HTERT RPE-1 (cell line): Measurements from ENCODE around the gene NXF1.
"Not testable (repeated sequence)": the region's sequence is repeated elsewhere in the genome, so short reads cannot be mapped to it uniquely, and the experiment has no call there.

Experiments used
- in situ Hi-C: fragments of 300-500 bp; cut with MboI; formaldehyde crosslinking; loops from 4 replicates; pipeline ENCODE4 v1.14.3; 2020; ENCODE audit warnings: low sequenced_read_pairs

Gene NXF1

DNA sequence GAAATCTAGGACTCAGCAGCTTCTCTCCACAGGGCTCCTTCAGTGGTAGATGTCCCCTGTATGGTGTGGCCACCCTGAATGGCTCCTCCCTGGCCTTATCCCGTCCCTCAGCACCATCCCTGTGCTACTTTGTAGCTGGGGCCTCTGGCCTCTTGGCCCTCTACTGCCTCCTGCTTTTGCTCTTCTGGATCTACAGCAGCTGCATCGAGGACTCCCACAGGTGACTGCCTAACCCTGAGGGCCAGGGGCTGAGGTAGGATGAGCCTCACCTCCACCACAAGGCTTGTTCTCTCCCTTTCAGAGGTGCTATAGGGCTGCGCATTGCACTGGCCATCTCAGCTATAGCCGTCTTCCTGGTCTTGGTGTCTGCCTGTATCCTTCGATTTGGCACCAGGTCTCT, 16.2 kb downstream of the NXF1 start:
- in situ Hi-C loops: no loop called here

DNA sequence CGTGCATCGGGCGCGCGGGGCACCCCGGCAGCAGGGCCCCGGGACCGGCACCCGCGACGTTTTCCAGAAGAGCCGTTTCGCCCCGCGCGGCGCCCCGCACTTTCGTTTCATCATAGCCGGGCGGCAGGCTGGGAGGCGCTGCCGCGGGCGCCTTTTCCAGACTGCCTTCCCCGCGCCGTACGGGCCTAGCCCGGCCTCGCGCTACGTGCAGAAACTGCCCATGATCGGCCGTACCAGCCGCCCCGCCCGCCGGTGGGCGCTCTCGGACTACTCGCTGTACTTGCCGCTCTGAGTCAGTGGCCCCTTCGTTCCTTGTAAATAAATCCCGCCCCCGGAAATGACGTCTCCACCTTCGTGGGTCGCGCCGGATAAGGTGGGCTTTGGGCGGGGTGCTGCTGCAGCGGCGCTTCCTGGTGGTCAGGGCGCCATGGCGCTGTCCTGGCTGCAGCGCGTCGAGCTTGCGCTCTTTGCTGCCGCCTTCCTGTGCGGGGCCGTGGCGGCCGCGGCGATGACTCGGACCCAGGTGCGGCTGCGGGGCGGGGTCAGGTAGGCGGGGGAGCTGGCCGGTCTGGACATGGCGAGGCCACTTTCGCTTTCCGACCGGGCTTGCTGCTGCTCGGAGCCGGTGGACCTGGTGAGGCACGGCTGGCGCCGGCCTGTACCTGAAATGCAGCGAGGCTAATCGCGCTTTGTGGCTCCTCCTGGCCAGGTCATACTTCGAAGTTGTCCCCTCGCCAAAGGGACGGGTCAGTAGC, 18.1 kb downstream of the NXF1 start, which contains the start of gene TMEM179B:
TMEM179B (plus strand) TSS at position 398 of the 755 bp plus-strand sequence; CDS start at position 428, 30 bp downstream.
- in situ Hi-C loops: no loop called here

DNA sequence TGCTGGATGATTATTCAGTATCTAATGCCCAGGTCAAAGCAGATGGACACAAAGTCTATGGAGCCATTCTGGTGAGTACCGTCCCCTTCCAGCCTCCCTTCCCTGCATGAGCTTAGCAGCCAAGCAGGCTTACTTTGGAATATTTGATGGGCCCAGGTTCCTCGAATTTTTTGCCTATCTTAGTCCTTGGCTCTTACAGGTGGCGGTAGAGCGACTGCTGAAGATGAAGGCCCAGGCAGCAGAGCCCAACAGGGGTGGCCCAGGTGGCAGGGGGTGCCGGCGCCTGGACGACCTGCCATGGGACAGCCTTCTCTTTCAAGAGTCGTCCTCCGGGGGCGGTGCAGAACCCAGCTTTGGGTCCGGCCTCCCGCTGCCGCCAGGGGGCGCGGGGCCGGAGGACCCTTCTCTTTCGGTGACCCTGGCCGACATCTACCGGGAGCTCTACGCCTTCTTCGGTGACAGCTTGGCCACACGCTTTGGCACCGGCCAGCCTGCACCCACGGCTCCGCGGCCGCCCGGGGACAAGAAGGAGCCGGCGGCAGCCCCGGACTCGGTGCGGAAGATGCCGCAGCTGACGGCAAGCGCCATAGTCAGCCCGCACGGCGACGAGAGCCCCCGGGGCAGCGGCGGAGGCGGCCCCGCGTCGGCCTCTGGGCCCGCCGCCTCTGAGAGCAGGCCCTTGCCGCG, 18.8 kb downstream of the NXF1 start:
- in situ Hi-C loops: no loop called here

DNA sequence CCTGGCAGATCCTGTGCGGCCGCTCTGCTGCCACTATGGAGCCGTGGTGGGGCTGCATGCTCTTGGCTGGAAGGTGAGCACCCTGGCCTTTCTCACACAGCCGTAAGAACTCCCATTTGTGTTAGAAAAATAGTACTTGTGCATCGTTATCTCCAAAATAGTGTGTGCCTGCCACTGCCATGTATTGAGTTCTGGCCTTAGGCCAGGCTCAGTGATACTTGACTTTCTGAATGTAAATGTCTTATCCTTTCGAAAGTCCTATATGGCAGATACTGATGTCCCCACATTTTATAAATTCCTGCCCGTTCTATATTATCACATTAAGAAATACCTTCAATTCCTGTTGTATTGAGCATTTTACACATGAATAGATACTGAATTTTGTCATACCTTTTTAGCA, 22.5 kb downstream of the NXF1 start:
- in situ Hi-C loops: no loop called here

DNA sequence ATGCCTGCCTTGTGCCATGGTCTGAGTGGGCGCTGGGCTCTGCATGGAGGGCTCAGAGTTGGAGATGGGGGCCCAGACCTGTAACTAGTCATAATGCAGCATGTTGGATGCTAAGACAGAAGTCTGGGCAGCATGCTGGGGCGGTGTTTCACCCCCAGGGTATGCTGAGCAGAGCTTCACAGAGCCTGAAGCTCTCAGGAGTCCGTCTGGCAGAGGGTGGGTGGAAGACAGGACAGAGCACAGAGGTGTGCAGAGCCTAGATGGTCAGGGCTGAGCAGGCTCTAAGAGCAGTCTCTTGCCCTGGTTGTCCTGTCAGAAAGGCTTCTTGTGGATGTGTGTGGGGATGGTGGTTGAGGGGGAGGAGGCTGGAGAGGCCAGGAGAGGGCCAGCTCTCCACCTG, 26.8 kb downstream of the NXF1 start:
- in situ Hi-C loops: no loop called here

DNA sequence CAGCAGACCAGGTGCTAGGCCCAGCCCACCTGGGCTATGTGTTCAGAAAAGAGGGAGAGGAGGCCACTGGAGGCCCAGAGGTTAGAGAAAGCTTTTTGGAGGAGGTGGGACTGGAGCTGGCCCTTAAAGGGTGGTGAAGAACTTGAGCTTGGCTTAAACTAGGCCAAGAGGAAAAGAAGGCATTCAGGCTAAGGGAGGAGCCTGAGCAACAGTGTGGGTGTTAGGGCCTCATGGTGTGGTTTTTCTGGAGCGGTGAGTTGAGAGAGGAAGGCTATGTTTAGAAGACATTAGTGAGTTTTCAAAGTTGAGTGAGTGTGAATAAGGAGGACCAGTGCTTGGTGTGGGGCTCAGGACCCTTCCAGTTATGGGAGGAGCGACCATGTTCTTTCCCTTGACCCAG, 27.9 kb downstream of the NXF1 start:
- in situ Hi-C loops: no loop called here

DNA sequence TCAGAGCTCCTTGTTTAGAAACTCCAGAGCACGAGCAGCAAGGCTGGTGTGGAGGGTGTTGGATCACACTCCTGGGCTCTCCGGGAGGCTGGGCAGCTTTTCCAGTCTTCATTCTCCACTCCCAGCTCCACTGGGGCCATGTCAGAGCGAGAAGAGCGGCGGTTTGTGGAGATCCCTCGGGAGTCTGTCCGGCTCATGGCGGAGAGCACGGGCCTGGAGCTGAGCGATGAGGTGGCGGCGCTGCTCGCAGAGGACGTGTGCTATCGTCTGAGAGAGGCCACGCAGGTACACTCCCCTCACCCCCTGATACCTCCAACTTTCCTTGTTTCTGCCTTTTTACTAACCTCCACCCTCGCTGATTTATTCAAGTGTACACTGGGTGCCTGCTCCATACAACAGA, 29.6 kb downstream of the NXF1 start:
- in situ Hi-C loops: no loop called here

DNA sequence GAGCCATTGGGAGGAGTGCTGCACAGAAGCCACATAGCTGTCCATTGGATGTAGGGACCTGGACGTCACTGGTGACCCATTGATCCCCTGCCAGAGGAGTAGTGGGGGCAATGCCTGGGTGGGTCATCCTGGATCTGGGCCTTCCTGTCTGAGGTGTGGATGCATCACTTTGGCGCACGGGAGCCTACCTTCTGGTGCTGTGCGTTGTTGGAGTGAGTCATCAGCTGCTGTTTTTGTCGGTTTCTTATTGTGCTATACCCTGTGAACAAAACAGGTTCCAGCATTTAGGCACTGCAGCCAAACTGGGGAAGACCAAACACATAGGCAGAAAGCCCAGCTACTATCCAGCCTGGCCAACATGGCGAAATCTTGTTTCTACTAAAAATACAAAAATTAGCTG, 30.8 kb downstream of the NXF1 start:
- in situ Hi-C loops: no loop called here

DNA sequence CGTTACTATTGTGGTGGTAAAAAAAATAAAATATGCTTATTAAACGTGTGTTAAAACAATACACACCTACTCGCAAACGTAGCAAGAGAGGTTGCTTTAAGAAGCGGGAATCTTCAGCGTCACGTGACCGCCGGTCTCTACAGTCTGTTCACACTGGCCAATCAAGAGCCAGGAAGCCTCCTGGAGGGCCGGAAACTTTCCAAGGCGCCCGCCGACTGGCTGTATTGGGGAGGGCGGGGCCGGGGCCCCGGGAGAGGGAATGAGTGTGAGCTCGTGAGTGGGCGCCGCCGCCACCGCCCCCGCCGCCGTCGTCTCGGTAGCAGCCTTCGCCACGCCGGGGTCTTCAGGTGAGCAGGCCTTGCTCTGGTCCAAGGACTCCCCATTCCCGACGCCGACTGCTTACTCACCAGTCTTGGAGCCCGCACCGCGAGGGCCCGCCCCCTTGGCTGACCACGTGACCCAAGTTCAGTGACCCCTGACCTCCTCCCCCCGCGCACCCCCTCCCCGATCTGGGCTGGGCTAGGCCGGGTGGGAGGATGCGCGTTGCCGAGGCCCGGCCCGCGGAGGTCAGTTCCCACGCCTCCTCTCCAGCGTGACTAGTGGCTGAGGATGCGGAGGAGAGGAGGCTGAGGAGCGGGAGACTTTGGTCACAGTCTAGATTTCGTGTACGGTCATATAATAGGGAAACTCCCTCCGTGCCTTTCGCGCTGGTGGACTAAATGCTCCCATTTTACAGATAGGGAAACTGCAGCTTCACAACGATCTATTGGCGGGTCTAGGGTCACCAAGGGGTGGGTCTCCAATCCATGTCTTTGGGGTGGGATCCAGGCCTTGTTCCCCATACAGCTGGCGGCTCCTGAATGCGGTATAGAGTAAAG, 33.9 kb downstream of the NXF1 start, which contains the start of gene TAF6L:
TAF6L (plus strand) TSS at position 253 of the 878 bp plus-strand sequence. CDS start 4,388 bp downstream, outside the sequence.
- in situ Hi-C loops: no loop called here

DNA sequence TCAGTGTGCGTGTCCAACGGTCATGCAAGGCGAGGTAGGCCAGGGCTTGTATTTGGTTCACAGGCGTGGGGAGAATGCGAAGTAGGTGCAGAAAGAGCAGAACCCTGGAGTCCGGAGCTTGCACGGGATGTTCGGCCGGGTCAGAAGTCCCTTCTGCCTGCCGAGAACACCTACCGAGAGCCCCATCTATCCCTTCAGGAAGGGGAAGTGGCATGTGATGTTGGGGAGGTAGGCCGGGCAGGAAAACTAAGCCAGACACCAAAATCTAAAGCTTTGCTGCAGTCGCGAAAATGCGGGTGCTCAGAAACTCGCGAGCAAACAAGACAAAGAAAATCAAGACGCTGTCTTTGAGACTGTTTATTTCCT, 34.5 kb downstream of the NXF1 start:
- in situ Hi-C loops: no loop called here

DNA sequence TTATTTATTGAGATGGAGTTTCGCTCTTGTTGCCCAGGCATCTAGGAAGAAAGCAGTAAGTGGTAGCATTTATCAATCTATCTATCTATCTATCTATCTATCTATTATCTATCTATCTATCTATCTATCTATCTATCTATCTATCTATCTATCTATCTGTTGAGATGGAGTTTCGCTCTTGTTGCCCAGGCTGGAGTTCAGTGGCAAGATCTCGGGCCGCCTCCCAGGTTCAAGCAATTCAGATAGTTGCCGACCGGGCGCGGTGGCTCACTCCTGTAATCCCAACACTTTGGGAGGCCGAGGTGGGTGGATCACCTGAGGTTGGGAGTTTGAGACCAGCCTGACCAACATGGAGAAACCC, 44.4 kb downstream of the NXF1 start:
- in situ Hi-C loops: not testable (repeated sequence)

DNA sequence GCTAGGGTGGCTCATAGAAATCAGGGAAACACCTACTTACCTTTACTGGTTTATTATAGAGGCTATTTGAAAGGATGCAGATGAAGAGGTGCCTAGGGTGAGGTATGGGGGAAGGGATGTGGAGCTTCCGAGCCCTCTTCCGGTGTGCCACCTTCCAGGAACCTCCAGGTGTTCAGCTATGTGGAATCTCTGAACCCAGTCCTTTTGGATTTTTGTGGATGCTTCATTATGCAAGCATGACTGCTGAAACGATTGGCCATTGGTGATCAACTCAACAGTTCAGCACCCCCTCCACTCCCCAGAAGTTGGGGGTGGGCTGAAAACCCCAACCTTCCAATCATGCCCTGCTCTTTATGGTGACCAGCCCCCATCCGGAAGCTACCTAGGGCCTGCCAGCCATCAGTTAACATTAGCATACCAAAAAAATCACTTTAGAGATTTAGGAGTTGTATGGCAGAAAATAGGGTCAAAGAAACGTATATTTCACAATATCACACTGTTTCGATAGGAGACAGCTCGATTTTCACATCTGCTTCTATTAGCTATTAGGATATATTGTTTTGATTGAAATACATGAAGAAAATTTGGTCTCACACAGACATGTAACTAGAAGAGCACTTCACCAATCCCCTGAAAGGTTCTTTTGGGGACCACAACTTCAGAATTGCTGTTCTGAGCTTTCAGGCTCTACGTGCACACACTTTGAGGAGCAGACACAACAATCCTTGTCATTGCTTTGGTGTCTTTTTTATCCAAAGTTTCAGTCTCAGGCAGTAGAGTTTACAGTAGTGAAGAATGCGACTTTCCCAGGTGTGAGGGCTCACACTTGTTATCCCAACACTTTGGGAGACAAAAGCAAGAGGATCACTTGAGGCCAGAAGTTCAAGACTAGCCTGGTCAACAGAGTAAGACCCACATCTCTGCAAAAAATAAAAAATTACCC, 47.1 kb downstream of the NXF1 start:
- in situ Hi-C loops: no loop called here

DNA sequence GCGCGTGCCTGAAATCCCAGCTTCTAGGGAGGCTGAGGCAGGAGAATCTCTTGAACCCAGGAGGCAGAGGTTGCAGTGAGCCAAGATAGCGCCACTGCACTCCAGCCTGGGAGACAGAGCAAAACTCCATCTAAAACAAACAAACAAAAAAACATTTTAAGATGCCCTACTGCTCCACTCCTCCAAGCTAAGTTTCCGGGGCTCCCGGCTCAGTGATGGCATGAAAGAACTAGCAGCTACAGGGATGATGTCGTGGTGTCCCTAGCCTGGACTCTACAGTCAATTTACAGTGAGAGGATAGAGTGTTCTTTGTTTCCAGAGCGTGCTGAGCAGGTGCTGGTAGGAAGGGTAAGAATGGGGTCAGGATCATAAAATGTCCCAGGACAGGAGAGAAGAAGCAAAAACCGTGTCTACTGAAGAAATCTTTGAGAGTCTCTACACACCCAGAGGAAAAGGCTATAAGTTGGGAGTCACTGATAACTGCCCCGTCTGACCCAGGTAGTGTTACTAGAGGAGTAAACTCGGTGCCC, 50.1 kb downstream of the NXF1 start:
- in situ Hi-C loops: no loop called here

DNA sequence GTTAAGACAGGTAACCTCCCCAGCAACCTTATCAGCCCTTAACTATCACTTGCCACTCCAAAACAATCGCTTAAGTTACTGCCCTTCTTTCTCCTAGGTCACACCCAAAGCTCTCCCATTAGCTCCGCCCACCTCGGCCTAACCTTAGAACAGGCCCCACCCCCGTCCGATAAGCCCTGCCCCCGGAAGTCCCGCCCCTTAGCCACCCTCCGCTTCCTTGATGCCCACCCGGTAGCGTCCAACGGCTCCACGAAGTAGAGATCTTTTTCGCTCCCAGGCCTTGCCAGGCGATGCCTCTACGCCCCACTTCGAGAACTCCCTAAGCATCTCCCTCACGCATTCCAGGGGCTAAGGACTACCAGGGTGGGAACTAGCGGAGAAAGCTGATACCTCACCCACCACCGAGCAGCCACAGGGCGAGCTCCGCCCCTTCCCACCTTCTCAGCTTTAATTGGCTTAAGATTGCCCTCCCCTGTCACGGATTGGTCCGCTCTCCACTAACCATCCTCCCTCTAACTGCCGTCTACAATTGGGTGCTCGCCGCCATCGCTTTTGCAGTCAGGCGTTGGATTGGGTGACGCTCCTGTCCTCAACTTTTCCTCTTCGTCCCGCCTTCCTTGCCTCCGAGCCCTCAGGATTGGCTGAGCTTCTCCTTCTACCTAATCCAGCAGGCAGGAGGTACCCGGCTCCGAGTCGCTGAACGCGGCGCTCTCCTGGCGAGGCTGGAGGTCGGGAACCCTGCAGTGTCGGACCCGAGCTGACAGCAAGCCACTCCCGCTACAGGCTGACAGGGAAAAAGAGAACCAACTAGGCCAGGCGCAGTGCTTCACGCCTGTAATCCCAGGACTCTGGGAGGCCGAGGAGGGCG, 51.3 kb downstream of the NXF1 start, which contains the start of gene ZBTB3:
ZBTB3 (minus strand) TSS at position 425 of the 868 bp plus-strand sequence. CDS start 496 bp downstream, outside the sequence.
- in situ Hi-C loops: no loop called here

DNA sequence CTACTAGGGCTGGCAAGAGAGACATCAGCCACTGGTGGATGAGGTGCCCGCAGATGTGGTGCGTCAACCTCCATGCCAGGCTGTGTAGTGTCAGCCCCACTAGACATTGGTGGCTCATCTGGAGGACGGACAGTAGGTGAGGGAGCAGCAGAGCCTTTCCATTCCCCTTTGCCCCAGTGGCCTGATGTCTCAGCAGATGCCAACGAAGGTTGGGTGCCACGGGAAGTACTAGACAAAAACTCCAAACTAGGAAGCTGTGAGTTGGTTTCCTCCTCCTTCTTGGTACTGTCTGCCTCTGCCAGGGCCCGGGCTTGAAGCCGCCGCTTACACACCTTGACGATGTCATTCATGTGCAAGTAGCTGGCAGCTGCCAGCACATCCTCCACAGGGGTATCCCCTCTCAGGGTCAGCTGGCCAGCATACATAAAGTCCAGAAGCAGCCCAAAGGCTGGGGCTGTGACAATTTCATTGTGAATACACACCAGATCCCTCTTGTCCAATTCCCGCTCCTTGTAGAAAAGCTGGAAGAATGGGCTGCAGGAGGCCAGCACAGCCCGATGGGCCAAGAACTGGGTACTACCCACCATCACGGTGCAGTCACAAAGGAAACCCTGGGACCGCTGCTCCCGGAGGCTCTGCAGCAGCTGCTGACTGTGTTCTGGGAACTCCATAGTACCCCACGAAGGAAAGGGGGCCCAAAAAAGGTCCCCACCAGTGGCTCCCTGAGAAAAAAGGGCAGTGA, 52.1 kb downstream of the NXF1 start:
- in situ Hi-C loops: no loop called here

DNA sequence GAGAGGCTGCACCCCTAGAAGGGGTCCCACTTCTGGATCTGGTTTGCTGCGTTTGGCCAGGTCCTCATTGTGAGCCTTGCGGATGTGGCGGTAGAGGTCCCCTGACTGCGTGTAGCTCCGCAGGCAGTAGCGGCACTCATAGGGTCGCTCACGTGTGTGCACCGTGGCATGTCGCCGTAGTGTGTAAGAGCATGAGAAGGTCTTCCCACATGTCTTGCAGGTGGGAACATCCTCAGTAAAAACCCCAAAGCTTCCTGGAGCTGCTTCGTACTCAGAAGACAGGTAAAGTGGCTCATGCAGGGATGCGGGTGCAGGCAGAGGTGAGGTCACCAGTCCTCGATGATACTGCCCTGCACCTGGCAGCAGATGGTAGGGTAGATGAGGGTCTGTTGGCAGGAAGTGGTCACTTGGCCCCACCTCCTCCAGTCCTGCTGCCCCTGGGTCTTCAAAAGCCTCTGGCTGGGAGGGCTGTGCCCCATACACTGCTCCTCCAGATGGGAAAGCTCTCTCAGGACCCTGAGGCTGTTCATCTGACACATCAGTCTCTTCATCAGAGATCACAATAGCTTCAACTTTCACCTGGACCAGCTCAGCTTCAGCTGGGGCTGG, 53.0 kb downstream of the NXF1 start:
- in situ Hi-C loops: no loop called here

DNA sequence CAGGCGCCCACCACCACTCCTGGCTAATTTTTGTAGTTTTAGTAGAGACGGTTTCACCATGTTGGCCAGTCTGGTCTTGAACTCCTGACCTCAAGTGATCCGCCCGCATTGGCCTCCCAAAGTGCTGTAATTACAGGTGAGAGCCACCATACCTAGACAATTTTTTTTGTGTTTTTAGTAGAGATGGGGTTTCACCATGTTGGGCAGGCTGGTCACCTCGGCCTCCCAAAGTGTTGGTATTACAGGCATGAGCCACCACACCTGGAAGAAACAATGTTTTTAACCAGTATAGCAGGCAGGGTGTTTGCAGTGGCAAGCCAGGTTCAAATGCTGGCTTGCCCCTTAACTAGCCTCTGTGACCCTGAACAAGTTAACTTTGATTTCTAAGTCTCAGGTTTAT, 55.3 kb downstream of the NXF1 start:
- in situ Hi-C loops: not testable (repeated sequence)
